ENCODE measurements around the gene PTPRO.

- no peak for TF ChIP-seq CTCF (IDR thresholded peaks at IDR 0.05)
- TF ChIP-seq ZFX (IDR thresholded peaks at IDR 0.05; ENCODE audit: borderline replicate concordance): no peak
These were observed 322.4 kb downstream of the PTPRO start for GRCh38 chr12:15644700-15645099.
